HepG2 (cell line): ENCODE results near the gene RASA4B.

ENCODE experiments used
- ARID5B ChIP-seq: IDR thresholded peaks from 2 replicates; pipeline ENCODE4 v1.4.0; 2020; ENCODE audit warnings: mild to moderate bottlenecking, missing genetic modification reagents
- CHCHD3 ChIP-seq: sonication (generic); formaldehyde crosslinking; IDR thresholded peaks from 2 replicates; pipeline ENCODE4 v1.8.0; 2022; ENCODE audit warnings: mild to moderate bottlenecking, missing genetic modification reagents, moderate library complexity
- CTCF ChIP-seq: sonication (generic); formaldehyde crosslinking; IDR thresholded peaks from 2 replicates; pipeline ENCODE4 v1.5.0; 2020; ENCODE audit warnings: mild to moderate bottlenecking, missing genetic modification reagents, moderate library complexity
- E2F5 ChIP-seq: sonication (generic); formaldehyde crosslinking; conservative IDR thresholded peaks from 2 replicates; pipeline ENCODE4 v1.4.0; 2020; ENCODE audit warnings: missing genetic modification reagents
- FOXA1 ChIP-seq, 2 experiments: fragments of 450-650 bp in 1 of 2; sonication (generic) in 1 of 2; formaldehyde crosslinking in 1 of 2; IDR thresholded peaks; 2 replicates each; pipeline versions ENCODE4 v1.4.0 to v1.6.1; 2016 to 2020; ENCODE audit warnings: missing genetic modification reagents in 1 of 2
- HOXA5 ChIP-seq: sonication (generic); formaldehyde crosslinking; IDR thresholded peaks from 2 replicates; pipeline ENCODE4 v1.4.0; 2020; ENCODE audit warnings: missing genetic modification reagents
- SOX5 ChIP-seq: IDR thresholded peaks from 2 replicates; pipeline ENCODE4 v1.6.1; 2016; ENCODE audit warnings: borderline replicate concordance

- TF ChIP-seq ARID5B (CRISPR knock-in tag) (no peak), SOX5 (CRISPR knock-in tag) (no peak), CTCF (CRISPR knock-in tag) (0 out of 2 replicates have a peak, but pooled peaks have one; percentile 3), FOXA1 (IDR thresholded peaks at IDR 0.05) (no peak), FOXA1 (CRISPR knock-in tag; IDR thresholded peaks at IDR 0.05) (no peak), HOXA5 (no peak), CHCHD3 (CRISPR knock-in tag) (no peak), E2F5 (no peak)
Measured at GRCh38 chr7:102433219-102434038, 84.1 kb downstream of the RASA4B start, which contains the start of gene ORAI2.
